Effector CD8-positive, alpha-beta T cell (primary cell): Measurements from ENCODE around the gene TMEM106C.

Source experiments
- DNase-seq: peaks from one replicate; lab custom pipeline; 2025; lab: John Stamatoyannopoulos, UW

TMEM106C gene

DNA sequence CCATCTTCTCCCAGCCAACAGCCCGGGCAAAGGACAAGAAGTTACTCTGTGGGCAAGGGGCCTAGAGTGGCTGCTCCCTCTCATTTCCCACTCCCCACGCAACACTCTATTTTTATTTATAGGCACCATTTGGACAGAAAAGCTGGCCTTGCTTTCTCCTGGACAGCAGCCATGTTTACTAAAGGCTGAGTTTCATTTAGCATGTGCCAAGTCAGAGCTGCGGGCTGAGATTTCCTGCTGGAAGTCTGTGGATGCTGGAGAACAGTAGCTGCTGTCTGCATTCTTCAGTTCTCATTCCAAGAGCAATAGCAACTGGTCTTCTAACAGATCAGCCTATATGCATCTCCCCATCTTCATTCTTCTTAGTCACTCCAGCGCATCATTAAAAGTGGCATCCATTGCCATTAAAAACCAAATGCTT, 32.6 kb downstream of the TMEM106C start:
- DNase-seq = no peak

- no peak for DNase-seq
Measured at GRCh38 chr12:47997321-47997720, 33.9 kb downstream of the TMEM106C start.

DNA sequence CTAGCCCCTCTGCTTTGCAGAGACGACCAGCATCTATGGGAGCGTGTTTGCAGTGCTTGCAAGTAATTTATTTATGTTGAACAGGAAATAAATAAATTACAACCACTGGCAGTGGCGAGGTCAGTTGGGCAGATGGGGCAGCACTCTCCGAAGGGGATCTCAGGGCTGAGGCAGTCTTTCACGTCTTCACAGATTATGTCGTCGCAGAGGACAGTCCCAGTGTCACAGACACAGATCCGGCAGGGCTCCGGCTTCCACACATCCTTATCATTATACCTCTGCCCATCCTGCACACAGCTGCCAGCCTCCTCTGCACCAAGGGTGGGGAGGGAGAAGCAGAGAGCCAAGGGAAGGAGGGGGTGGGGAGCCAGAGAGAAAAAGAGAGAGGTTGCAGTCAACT, 36.4 kb downstream of the TMEM106C start:
- no peak for DNase-seq

DNA sequence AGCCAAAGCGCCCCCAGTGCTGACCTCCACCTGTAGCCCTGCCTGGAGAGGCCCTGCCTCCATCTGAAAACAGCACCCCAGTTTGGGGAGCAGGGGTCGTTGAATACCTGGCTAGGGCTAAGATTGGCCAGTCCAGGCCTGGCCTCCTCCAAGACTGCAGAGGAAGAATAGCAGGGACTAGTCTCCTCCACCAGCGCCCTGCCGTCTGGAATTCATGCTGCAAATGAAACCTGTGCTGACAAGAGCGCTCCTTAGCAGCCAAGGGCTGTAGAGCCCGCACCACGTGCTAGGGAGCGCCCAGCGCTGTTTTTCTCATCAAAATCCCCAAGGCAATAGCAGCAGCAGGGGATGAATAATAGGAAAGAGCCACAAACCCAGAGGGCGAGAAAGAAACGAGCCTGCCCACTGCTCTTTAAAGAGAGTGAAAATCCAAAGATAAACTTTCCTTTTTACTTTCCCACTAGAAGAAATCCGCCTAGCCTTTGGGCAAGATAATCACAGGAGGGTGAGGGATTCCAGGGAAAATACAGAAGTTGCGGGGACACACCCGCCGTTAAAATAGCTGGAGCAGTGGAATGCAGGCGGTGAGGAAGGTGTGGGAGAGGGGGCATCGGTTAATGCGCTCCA, 37.6 kb downstream of the TMEM106C start:
- no peak for DNase-seq

DNA sequence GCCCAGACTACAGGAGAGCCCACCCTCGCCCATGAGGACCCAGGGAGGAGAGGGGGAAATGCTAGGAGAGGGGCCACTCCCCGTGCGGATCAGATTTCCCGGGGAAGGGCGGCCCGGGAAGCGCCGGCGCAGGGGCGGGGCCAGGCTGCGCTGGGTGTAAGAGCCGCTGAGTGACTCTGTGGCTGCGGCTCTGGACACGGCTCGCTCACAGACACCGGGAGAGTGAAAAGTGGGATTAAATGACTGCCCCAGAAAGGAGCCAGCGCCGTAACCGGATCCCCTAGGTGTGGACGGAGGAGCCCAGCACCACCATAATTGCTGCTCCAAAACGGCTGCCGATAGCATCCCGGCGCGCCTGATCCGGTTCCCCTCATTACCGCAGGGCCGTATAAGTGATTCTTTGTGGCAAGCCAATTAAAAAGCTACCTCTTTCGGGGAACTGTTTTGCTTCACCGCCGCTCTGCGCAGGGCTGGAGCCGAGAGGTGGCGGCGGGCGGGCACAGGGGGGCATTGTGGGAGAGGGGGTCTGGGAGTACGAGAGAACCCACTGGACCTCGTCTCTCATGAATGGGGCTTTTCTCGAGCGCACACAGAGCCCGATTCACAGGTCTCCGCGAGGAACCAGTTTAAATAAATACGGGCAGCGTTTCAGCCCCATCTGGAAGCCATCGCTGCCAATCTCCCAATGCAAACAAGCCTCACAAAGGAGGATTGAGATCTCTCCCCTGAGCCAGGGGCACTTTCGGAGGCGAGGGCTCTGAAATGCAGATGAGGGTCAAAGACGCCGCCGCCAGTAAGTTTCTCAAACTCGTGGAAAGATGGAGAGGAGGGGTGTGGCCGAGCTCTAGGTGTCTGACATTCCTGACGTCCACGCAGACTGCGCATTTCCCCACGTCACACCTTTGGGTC, 38.4 kb downstream of the TMEM106C start:
- DNase-seq = no peak

DNA sequence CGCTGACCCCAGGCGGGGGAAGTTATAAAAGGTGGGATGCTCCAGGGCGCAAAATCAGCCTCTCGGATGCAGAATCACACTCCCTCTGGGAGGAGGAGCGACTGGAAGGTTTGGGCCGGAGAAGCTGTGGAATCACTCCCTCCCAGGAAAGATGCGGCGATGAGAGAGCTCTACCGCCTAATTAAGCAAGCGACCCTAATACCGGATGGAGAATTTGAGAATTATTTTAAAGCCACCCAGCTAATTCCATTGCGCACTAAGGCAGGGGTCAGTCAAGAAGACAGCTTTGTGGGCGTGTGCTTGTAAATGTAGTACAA, 39.0 kb downstream of the TMEM106C start:
- no peak for DNase-seq

DNA sequence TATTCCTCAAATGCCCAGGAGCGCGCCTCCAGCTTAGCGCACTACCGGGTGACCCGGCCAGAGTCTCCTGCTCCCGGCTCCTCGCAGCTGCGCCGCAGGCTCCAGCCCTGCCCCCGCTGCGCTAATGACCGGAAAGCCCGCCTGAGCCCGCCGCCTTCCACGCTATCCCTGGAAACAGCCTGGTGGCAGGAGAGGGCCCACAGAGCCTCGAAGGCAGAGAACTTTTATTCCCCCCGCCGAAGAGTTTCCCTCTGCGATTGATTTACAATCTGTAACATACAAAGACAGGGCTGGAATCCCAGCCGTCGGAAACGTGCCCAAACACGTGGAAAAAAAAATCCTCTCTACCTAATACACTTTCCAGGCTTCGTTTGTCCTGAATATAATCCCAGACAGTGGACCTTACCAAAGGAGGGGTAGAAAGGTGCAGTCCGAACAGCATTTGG, 39.4 kb downstream of the TMEM106C start:
- DNase-seq = no peak

DNA sequence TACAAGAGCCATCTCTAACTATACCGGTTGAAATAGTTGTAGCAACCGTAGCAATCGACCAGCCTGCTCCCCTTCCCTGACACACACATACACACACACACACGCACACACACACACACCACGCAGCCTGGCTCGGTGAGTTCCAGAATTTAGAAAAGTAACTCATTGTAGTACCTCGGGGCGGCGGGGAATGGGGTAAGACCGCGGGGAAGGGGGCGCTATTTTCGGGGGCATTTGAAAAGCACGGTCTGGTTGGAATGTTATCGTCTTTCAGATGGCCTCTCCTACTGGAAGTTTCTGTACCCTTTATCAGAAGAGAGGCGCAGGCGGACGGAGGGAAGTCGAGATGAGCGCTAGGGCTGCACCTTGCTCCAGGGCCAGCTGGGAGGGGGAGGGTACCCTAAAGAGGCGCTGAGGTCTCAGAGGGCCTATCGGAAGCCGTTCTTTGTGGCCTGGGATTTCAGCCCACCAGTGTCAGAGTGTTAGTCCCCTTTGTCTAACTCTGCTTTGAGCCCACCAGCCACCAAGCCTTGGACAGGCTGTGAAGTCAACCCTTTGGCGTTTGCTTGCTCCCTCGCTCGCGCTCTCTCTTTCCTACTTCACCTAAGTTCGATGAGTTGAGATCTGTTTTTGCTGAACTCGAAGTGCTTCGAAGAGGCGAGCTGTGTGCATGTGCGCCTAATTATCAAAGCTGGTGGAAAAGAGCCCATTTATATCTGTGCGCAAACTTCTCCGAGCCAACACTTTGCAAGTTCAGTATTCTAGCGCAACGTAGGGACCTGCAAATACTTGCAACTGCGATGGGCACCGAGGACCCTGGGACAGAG, 40.0 kb downstream of the TMEM106C start:
- no peak for DNase-seq

- no peak for DNase-seq
Measured at GRCh38 chr12:48004053-48004941, 40.9 kb downstream of the TMEM106C start, which contains the start of gene COL2A1. Gene COL2A1, minus strand, starts transcription at chr12:48004476. Its CDS starts 155 bp downstream, at chr12:48004321.

DNA sequence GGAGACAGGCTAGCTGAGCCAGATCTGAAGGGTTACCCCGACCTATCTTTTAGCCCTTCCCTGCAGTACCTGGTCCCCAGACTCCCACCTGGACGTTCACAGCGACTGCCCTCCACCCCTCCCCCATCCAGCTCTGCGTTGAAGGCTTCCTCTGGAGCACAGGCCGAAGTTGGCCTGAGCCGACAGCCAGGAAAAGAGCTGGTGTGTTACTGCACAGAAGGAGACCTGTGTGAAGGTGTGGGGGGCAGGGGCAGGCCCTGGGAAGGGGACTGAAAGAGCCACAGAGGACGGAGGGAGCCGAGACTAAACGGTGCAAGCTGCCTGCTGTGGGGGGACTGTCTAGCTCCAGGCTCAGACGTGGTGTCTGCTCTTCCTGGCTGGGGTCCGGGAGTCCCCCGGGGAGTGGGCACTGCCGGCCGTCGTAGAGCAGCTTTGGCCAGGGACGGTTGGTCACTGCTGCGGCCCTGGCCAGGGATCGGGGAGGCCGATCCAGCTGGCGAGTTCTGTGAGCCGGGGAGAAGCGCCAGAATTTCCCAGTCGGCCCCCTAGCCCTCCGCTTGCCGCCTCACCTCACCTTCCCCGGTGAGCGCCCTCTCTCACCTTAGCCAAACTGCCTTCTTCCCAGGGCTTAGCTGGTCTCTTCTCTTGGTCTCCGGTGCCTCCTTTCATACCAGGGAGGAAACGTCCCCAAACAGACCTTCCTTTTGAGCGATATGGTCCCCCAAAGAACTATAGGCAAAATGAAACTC, 41.8 kb downstream of the TMEM106C start:
- DNase-seq = no peak

- no peak for DNase-seq
Measured at GRCh38 chr12:48005750-48006021, 42.3 kb downstream of the TMEM106C start.

GRCh38 chr12:48007206-48007605, 43.8 kb downstream of the TMEM106C start:
- no peak for DNase-seq

- no peak for DNase-seq
Measured at GRCh38 chr12:48008349-48008748, 45.0 kb downstream of the TMEM106C start.

GRCh38 chr12:48008950-48009349, 45.6 kb downstream of the TMEM106C start:
- no peak for DNase-seq

DNA sequence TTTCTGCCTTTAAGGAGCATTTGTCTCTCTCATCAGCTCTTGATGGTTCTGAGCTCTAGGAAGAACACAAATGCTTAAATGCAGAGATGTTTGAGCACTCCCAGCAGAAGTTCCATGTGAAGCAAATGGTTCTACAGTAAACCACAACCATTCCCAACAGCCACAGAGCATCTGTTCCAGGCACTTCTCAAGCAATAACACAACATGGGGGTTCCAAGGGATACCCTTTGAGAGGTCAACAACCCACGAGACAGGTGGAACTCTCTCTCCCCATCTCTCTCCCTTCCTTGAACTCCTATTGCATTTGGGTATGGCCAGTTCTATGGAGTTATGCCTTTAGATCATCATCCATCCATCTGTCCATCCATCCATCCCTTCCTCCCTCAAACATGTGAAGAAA, 46.1 kb downstream of the TMEM106C start:
- DNase-seq = no peak

DNA sequence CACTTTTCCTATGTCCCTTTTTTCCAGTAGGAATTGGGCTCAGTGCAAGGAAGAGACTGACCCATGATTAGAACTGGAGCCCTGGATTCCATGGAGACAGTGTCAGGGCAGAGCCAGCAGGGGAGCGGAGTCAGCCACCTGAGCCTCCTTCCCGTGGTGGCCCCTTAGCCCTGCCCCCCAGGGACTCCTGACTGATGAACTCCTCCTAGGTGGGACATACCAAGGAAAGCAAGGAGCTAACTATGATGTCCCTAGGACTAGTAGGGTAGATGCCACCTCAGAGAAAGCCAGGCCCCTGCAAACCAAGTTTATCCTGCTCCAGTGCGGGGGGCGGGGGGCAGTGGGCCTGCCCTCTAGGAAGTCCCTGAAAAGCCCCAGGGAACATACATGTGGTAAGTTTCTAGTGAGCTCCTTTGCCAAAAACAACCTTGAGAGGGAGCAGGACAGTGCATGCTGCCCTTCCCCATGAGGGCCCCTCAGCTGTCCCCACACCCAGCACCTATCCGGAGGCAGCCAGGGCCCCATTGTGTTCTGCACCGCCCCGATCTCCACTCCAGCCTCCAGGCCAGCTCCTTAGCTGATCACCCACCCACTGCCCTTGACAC, 47.1 kb downstream of the TMEM106C start:
- no peak for DNase-seq

DNA sequence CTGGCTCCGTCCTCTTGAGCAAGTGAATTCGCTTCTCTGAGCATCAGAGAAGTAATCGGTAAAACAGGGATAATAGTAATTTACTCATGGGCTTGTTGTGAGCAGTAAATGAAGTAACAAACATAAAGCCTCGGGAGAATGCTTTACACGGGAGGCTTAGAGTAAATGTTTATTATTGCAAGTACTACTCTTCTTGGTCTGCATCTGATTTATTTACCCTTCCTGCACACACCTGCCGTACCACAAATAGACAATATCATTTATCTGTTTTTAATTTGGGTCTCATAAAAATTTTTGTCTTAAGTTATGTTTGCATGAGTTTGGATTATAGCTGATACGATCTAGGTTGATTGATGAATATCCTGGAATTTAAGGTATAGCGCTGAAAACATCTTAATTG, 48.7 kb downstream of the TMEM106C start:
- no peak for DNase-seq

GRCh38 chr12:48013287-48013686, 49.9 kb downstream of the TMEM106C start:
- no peak for DNase-seq

DNA sequence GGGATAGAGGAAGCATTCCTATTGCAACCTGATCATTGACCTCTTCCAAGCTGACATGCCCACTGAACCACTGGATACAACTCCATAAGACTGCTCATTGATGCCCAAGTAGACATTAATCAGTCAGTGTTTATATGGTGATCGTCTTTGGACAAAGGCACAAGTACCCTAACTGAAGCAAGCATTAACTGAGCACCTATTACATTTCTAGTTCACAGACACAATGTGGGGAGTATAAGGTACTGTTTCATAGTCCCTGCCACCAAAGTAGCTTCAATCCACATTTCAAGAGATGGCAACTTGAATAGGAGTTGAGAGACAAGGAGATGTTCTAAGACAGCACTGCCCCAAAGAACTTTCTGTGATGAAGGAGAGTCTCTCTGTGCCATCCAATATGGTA, 51.7 kb downstream of the TMEM106C start:
- DNase-seq = no peak

- DNase-seq = no peak
Measured at GRCh38 chr12:48015954-48016353, 52.6 kb downstream of the TMEM106C start.
